Measurements from ENCODE around the gene MRPL51.
"Not testable (repeated sequence)": the region's sequence is repeated elsewhere in the genome, so short reads cannot be mapped to it uniquely, and the experiment has no call there.

MRPL51 gene

GRCh38 chr12:6492838-6493496, at the start of gene MRPL51:
TSS of gene MRPL51 (minus strand) at chr12:6493262. CDS start at chr12:6493136, 126 bp downstream.
- peak; percentile 81 to 86 for ATAC-seq

- no peak for ATAC-seq
Observed at GRCh38 chr12:6542209-6543009, 49.3 kb upstream of the MRPL51 start.

- no peak for ATAC-seq
Observed at GRCh38 chr12:6541371-6542165, 48.5 kb upstream of the MRPL51 start.

GRCh38 chr12:6540181-6540877, 47.3 kb upstream of the MRPL51 start:
- peak; percentile 21 to 27 for ATAC-seq

- no peak for ATAC-seq
Observed at GRCh38 chr12:6539707-6540134, 46.7 kb upstream of the MRPL51 start.

- ATAC-seq, result no peak
Observed at GRCh38 chr12:6539314-6539682, 46.2 kb upstream of the MRPL51 start.

- no peak for ATAC-seq
Observed at GRCh38 chr12:6538420-6539313, 45.6 kb upstream of the MRPL51 start.

GRCh38 chr12:6537580-6538419, 44.7 kb upstream of the MRPL51 start:
- not testable (repeated sequence) for ATAC-seq

- no peak for ATAC-seq
Observed at GRCh38 chr12:6536894-6537579, 44.0 kb upstream of the MRPL51 start.

GRCh38 chr12:6535960-6536847, 43.1 kb upstream of the MRPL51 start:
- no peak for ATAC-seq

- no peak for ATAC-seq
Observed at GRCh38 chr12:6535697-6535946, 42.6 kb upstream of the MRPL51 start.

GRCh38 chr12:6534945-6535696, 42.1 kb upstream of the MRPL51 start:
- ATAC-seq, result peak; percentile 2 to 5

GRCh38 chr12:6534695-6534944, 41.6 kb upstream of the MRPL51 start:
- peak in 1 of 2 donors; percentile 28 for ATAC-seq

GRCh38 chr12:6533923-6534694, 41.0 kb upstream of the MRPL51 start, which contains the start of gene GAPDH:
TSS of gene GAPDH (plus strand) at chr12:6534517. CDS start at chr12:6534833, 316 bp downstream.
- peak; percentile 57 to 64 for ATAC-seq

GRCh38 chr12:6533653-6533922, 40.5 kb upstream of the MRPL51 start:
- ATAC-seq, result no peak

- ATAC-seq, result no peak
Observed at GRCh38 chr12:6532927-6533652, 40.0 kb upstream of the MRPL51 start.
